GM21390 (cell line): Measurements from ENCODE around the gene UXS1.
"Not testable (repeated sequence)": the region's sequence is repeated elsewhere in the genome, so short reads cannot be mapped to it uniquely, and the experiment has no call there.

Experiments used
- ATAC-seq: cut with Tn5 transposase; IDR thresholded peaks from one replicate; pipeline ENCODE4 v1.9.1; 2021; ENCODE audit not compliant: unreplicated experiment

Gene UXS1

GRCh38 chr2:106137731-106138521 lies 56.2 kb downstream of the UXS1 start:
- ATAC-seq: no peak

DNA sequence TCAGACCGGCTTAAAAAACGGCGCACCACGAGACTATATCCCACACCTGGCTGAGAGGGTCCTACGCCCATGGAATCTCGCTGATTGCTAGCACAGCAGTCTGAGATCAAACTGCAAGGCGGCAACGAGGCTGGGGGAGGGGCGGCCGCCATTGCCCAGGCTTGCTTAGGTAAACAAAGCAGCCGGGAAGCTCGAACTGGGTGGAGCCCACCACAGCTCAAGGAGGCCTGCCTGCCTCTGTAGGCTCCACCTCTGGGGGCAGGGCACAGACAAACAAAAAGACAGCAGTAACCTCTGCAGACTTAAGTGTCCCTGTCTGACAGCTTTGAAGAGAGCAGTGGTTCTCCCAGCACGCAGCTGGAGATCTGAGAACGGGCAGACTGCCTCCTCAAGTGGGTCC lies 62.9 kb downstream of the UXS1 start:
- ATAC-seq: not testable (repeated sequence)

- no peak for ATAC-seq
These were observed 63.7 kb downstream of the UXS1 start for GRCh38 chr2:106130251-106130998.

GRCh38 chr2:106129592-106129991 lies 64.5 kb downstream of the UXS1 start:
- no peak for ATAC-seq

DNA sequence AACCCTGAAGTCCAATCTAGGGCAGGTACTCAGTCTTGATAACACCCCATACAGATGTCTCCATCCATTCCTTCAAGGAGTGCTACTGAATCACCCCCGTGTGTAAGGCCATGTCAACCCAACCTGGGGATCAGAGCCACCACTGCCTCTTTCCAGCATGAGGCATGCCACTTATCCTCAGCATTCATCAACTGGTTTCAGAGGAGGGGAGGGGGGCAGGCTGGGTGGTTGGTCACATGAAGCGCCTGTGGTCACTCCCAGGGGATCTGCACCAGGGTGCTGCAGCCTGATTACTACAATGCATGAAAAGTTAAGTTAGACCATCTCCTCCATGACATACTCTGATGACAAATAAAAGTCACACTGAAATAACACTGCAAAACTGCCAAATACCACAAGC lies 65.0 kb downstream of the UXS1 start:
- no peak for ATAC-seq

GRCh38 chr2:106127776-106128268 lies 66.3 kb downstream of the UXS1 start:
- no peak for ATAC-seq

DNA sequence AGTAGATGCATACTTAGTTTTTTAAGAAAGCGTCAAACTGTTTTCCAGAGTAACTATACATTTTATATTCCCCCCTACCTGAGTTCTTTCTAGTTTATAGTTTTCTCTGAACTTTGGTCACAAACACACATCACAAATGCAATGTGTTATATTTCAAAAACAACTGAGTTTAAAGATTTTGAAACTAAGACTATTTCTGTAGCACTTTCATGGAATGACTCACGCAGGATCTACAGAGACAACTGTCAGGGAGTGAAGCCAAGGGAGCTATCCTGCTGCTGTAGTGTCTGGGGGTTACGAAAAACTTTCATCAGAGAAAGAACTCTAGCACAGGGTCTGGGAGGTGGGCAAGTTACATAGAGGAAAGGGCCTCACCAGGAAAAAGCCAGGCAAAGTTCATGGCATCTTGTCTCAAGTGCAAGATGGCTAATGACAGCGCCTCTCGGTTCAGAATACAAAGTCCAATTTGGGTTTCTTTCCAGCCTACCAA lies 66.8 kb downstream of the UXS1 start:
- ATAC-seq: no peak

DNA sequence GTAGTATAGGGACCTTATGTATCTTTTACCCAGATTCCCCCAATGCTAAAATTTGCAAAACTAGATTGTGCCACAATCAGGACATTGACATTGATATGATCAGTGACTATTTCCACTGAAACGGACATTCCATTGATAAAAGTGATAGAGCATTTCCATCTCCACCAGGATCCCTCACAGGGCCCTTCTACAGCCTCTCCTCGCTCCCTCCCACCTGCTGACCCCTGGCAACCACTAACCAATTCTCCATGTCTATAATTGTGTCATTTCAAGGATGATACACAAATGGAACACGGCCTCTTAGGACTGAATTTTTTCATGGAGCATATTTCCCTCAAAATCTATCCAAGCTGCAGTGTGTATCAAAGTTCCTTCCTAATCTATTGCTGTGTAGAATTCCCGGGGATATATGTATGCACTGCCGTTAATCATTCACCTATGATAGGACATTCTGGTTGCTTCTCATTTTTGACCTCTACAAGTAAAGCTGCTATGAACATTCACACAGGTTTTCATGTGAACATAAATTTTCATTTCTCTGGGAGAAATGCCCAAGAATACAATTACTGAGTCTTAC lies 67.3 kb downstream of the UXS1 start:
- no peak for ATAC-seq

- ATAC-seq: no peak
These were observed 67.8 kb downstream of the UXS1 start for GRCh38 chr2:106126295-106126694.

GRCh38 chr2:106124905-106125549 lies 69.1 kb downstream of the UXS1 start:
- no peak for ATAC-seq

- ATAC-seq: no peak
These were observed 69.9 kb downstream of the UXS1 start for GRCh38 chr2:106124106-106124756.

DNA sequence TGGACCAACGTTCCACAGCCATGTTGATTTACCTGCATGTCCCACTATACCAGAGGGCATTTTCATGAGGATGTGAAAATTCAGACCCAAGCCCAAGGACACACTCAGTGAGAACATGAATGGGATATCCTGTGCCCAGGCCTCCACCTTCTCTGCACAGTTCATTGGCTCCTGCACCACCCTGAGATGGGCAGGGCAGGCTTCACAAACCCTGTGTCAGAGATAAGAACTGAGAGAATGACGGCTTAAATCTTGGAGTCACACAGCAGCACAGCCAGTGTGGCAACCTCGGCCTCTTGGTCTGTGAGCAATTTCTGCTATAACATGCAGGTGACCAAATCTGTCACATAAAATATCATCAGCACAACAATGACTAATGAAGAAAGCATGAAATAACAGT lies 71.9 kb downstream of the UXS1 start:
- ATAC-seq: no peak

GRCh38 chr2:106120432-106120831 lies 73.7 kb downstream of the UXS1 start:
- no peak for ATAC-seq

GRCh38 chr2:106119074-106119473 lies 75.0 kb downstream of the UXS1 start:
- no peak for ATAC-seq

DNA sequence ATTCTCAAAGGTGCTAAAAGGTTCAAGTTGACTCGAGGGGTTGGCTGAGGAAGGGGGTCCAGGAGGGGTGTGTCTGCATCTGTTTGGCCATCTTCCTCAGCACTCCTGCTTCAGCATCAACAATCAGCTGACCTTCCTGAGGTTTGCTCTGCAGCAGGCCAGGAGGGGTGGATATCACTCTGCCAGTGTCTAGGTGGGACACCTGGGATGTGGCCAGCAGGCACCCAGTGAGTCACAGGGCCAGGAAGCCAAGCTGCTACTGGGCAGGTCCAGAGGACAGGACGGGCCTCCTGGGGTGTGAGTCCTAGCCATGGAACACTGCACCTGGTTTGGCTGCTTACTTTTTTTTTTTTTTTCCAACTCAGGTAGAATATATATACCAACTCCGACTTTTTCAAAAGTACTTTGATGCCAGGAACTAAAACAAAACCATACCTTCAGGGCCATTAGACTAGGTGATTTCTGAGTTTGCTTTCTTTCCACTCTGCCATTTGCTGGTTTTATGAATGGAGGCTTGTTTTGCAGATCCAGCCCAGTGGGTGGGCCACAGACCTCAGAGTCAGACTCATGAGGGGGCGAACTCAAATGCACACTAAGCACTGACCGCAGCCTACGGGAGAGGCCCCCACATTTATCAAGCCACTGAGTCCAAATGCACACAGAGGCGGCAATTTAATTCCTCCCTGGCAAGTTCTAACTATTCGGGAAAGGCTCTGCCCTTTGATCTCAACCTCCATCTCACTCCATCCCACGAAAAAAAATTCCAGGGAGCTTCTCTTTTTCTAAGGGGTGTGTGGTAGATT lies 76.0 kb downstream of the UXS1 start:
- ATAC-seq: no peak

DNA sequence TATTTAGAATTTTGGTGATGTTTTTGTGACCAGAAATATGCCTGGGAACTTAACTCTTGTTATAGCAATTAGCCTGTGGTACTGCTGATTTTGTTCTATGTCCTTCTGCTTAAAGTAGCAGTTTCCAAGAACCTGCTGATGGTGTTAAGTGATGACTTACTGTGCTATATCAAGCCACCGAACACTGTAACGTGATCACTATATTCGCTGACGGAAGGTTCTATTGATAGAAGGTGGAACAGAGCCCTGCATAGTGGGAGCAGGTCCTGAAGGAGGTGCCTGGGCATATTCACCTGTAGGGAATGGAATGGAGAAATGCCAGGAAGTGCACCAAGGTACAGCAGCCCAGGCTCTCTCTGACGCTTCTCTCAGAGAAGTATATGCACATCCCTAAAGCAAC lies 76.8 kb downstream of the UXS1 start:
- no peak for ATAC-seq

DNA sequence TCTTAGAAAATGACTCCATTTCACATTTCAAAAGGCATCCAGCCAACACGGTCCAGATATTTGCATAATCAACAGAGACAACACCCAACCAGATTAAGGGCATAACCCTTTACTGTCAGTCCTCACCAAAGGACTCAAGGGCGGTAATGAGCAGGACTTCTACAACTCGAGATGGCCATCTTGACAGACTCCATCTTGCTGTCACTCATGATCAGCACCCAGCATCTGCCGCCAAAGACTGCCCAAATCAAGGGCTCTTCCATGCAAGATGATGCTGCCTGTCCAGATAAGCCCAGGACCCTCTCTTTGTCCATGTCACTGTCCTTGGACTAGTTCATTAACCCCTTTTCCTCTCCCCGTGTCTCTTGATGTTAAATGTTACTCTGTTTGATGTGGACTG lies 77.9 kb downstream of the UXS1 start:
- ATAC-seq: no peak

- ATAC-seq: no peak
These were observed 78.4 kb downstream of the UXS1 start for GRCh38 chr2:106115665-106116064.

- ATAC-seq: no peak
These were observed 78.9 kb downstream of the UXS1 start for GRCh38 chr2:106115250-106115649.

DNA sequence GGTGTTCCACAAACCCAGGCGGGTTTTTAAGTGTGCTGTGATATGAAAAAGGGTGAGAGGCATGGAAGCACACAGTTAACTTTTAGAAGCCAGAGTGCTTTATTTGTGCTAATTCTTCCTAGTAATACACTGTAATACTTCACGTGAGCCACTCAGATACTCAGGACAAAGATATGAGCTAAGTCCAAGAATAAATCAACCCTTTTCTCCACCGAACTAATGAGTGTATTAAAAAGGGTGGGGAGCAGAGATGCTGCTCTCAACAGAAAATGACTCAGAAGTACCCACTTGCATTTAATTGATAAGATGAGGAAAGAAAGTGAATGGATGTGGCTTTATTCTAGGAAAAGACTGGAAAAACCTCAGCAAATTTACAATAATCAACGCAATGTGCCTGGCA lies 79.9 kb downstream of the UXS1 start:
- no peak for ATAC-seq
